Stimulated activated CD4-positive, alpha-beta T cell treated with anti-CD3 and anti-CD28 coated beads, Interleukin-2, amount 100 ng/mL, for 48 hours (primary cell): ENCODE results near the gene EIF3L.

Experiments used
- DNase-seq, 2 donors: peaks; one replicate each; pipeline ENCODE4 v3.0.0-alpha.2; 2020

EIF3L gene

DNA sequence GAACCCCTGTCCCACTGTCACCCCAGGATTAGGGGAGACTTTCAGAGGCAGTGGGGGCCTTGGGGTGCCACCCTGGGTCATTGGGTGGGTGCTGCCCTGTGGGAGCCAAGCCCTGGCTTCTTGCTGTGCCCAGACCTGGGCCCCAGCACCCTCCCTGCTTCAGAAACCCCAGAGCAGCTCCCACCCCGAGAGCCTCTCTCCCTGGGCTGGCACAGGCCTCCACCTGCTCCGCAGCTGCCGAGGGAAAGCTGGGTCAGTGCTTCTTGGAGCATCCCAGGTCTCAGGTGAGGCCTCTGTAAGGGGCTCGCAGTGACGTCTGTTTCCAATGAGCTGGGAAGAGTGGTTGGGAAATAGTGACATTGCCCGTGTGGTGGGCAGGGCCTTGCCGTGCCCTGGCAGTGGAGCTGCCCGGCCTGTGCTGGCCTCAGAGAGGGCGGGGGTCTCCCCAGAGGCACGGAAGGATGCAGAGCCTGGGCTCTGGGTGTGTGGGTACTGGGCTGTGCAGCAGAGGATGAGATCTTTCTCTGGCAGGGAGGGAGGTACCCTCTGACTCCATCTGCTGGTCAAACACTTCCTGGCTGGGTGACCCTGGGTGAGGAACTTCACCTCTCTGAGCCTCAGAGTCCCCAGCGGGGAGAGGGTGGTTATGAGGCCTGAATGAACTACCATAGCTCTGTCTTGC is 81.2 kb downstream of the EIF3L start:
- no peak for DNase-seq

DNA sequence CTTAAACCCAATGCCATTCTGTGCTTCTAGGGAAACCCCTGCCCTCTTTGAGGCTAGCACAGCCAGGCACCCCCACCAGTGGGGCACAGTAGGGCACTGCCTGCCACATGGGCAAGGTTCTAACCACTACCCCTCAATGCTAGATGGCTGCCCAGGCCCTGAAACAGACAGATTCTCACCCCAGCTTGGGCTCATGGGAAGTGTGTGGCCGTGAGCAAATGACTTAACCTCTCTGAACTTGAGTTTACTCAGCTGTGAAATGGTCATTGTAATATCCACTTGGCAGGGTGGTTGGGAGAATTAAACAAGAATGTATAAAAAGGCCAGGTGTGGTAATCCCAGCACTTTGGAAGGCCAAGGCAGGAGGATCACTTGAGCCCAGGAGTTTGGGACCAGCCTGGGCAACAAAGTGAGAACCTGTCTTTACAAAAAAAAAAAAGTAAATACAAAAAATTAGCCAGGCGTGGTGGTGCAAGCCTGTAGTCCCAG is 81.8 kb downstream of the EIF3L start:
- DNase-seq = no peak

DNA sequence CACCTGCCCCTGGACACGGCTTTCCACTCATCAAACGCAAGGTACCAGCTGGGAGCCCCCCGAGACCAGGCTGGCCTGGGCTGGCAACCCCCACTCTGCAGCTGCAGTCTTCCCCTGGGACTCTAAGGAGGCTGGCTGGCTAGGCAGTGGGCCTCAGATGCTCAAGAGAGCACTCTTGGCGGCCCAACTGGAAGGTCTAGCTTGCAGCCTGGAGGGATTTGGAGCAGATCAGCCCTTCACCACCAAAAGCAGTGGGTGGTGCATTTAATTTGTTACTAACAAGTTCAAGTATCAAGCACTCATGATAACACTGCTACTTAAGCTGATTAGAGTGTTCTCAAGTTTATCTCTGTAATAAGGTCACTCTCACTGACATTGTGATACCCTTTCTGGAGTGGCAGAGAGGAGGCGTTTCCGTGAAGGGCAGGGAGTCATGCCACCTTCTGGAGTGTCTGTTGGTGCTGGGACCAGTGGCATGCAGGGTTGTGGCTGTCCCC is 82.7 kb downstream of the EIF3L start:
- no peak for DNase-seq

DNA sequence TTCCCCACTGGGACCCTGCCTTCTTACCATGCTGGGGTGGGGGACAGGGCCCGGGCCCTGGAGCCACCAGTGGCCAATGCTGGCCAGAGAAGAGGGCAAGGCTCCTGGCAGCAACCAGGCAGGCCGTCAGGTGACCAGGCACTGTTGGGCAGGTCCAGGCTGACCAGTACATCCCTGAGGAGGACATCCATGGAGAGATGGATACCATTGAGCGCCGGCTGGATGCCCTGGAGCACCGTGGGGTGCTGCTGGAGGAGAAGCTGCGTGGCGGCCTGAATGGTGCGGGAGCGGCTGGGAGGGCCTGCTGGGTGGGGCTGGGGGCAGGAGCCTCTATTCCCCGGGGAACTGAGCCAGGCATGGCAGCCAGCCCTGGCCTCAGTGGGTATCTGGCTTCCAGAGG is 83.2 kb downstream of the EIF3L start:
- DNase-seq = no peak

DNA sequence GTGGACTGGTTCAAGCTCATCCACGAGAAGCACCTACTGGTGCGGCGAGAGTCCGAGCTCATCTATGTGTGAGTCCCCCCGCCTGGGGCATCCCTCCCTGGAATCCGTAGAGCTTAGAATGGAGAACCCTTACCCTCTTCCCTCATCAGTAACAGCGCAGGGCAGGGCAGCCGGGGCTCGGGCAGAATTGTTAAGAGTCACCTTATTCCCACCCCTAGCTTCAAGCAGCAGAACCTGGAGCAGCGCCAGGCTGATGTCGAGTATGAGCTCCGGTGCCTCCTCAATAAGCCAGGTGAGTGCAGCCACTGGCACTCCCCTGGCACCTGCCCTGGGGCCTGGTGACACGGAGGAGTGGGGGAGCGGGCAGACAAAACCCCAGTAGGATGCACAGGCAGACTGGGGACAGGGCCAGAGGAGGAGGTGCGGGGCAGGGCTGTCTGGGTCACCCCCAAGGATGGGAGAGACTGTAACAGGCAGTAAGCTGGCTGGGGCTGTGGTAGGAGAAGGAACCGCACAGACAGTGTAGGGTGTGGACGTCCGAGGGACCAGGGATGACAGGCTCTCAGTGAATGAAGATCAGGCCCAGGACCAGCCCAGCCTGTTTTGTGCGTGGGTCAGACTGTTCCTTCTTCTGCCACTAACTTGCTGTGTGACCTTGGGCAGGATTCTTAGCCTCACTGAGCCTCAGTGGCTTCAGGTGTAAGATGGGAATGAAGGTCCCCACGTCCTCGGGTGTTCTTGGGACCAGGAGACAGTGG is 83.8 kb downstream of the EIF3L start:
- no peak for DNase-seq

DNA sequence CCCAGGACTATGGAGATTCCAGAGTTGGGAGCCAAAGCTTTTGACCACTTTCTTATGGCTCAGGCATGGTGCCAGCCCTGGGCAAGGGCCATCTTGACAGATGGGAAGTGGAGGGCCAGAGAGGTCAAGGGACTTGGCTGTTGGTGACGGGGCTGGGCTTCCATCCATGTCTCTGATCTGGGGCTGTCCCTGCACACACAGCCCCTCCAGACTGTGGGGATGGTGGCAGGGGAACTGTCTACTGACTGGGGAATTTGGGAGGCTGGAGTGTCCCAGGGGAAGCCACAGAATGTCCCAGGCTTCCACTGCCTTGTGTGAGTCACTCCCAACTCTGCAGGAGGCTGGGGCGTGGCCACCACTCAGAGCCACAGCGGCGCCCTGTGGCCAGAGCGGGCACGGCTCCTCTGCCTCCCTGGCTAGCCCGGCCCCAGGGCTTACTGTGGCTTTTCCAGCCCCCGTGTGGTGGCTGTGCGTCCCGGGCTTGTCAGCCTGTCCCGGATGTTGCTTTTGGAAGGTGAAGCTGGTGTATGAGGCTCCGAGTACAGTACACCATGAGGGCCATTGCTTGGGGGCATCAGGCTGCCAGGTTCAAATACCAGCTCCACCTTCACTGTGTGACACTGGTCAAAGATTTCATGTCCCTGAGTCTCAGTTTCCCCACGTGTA is 84.6 kb downstream of the EIF3L start:
- DNase-seq = peak; percentile 84 to 85
